SH-SY5Y (cell line): ENCODE measurements around the gene INSR.

Source experiments
- GATA2 ChIP-seq: IDR thresholded peaks from 2 replicates; pipeline ENCODE4 v1.6.1; 2011; ENCODE audit warnings: mild to moderate bottlenecking, low read depth, low read length
- GATA3 ChIP-seq: IDR thresholded peaks from 2 replicates; pipeline ENCODE4 v1.6.1; 2011; ENCODE audit warnings: low read depth, mild to moderate bottlenecking, low read length, moderate library complexity

DNA sequence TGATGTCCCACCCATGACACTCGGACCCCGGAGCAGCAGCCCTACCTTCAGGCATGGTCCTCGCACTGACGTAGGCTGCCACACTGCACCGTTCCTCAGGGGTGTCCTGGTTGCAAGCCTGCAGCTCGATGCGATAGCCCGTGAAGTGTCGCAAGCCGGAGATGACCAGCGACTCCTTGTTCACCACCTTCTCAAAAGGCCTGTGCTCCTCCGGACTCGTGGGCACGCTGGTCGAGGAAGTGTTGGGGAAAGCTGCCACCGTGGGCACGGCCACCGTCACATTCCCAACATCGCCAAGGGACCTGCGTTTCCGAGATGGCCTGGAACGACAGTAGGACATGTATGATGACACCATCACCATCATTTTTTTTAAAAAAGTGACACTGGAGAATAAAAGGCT is 151.4 kb downstream of the INSR start:
- no peak for TF ChIP-seq GATA2
- no peak for TF ChIP-seq GATA3
